Tibial nerve (tissue), 4 donors: Measurements from ENCODE around the gene WDR83.

Experiments used
- CTCF ChIP-seq, 5 experiments: fragments of 200-600 bp in 3 of 5; fragments of 450-650 bp in 2 of 5; sonication (generic) in 3 of 5; IDR thresholded peaks; one replicate each; pipeline ENCODE4 v1.5.1; 2016 to 2019; ENCODE audit warnings: antibody characterized with exemption in 5 of 5, mild to moderate bottlenecking in 3 of 5, moderate library complexity in 2 of 5
- EP300 ChIP-seq, 2 donors: sonication (generic); formaldehyde crosslinking; IDR thresholded peaks; one replicate each; pipeline ENCODE4 v1.6.1; 2017; ENCODE audit warnings: antibody characterized with exemption in 2 of 2, mild to moderate bottlenecking in 1 of 2
- POLR2A ChIP-seq, 2 donors: fragments of 450-650 bp; IDR thresholded peaks; one replicate each; pipeline ENCODE4 v1.6.1; 2017; ENCODE audit warnings: antibody characterized with exemption in 2 of 2, mild to moderate bottlenecking in 2 of 2, moderate library complexity in 2 of 2

GRCh38 chr19:12657966-12658365 lies 8.6 kb upstream of the WDR83 start:
- TF ChIP-seq CTCF (IDR thresholded peaks at IDR 0.05) (no peak), POLR2A (IDR thresholded peaks at IDR 0.05) (no peak), EP300 (IDR thresholded peaks at IDR 0.05) (no peak)
